ENCODE results near the gene PTCD2.

- TF ChIP-seq EZH2 (IDR thresholded peaks at IDR 0.05) (no peak), POLR2AphosphoS5 (IDR thresholded peaks at IDR 0.05; ENCODE audit: borderline replicate concordance, low read depth, low read length) (no peak), FOXP2 (optimal IDR thresholded peaks at IDR 0.05; ENCODE audit: control extremely low read depth, extremely low read length, insufficient read depth) (no peak)
Measured at GRCh38 chr5:72388646-72389045, 68.5 kb downstream of the PTCD2 start.

Measured in SK-N-MC (cell line).